ENCODE results near the gene TIGIT.
A peak's percentile ranks its signal among the peaks of the same experiment; 100 is the strongest.

Gene TIGIT

DNA sequence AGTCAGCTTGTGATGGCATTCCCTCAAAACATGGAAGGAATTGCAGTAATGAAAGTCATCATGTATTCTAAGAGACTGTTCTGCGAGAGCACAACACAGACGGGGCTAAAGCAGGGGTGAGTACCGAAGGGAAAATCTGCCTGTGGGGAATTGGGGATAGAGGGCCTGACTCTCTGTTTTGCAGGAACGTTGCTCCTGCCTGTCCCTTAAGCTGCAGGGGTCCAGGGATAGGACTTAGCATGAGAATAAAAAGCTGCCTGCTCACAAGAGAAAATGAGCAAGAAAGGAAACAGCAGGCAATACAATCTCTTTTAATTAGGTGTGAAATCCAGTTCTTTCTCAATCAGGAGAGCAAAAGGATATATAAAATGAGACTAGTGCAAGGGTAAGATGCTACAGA is 62.2 kb downstream of the TIGIT start:
- peak; percentile 3 for DNase-seq

DNA sequence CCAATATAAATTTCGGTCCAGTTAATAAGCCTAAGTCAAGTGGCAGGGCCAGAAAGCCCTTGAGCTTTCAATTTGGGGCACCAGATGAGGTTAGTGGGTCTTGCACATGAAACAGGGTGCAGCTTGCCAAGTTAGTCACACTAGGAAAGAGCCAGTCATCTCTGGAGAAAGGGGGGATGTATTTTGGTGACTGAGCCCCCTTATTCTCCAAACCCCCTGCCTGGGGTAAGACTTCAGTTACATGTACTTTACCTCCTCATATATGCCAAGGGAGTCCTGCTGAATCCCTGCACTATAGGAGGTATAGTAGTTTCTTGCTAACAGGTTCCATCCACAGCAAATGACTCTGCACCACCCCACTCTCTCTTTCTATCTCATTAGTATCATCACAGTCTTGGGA is 62.7 kb downstream of the TIGIT start:
- DNase-seq = no peak

Data from NCI-H69 (cell line).